GM12878 (cell line): ENCODE measurements around the gene SPATA12. TPM values are rescaled to one million over a fixed set of nuclear protein-coding genes. Genes with fewer than 3 reads are reported as not detected.
A peak's percentile ranks its signal among the peaks of the same experiment; 100 is the strongest.

Experiments
- ATAC-seq: fragments of 200-7000 bp; cut with Tn5 transposase; 3 replicates; pipeline ENCODE4 v1.9.1; 2020; ENCODE audit warnings: mild to moderate bottlenecking, moderate library complexity
- BruUV-seq: library from RNA; stranded (reverse); fragments of 400-500 nt; replicated peaks from 2 replicates; lab custom pipeline; 2021; lab: Mats Ljungman, UMichigan
- CTCF ChIA-PET: fragments of 300-600 bp; sonication (Branson Sonifier 250); formaldehyde crosslinking; extraction: SDS; loops from one replicate; lab custom pipeline; 2021; ENCODE audit warnings: inconsistent platforms; lab: Yijun Ruan, JAX
- POLR2A ChIA-PET: fragments of 350-600 bp; formaldehyde crosslinking; extraction: SDS; loops from one replicate; lab custom pipeline; 2021; ENCODE audit warnings: inconsistent platforms; lab: Charles Lee
- RAD21 ChIA-PET: fragments of 300-600 bp; sonication (Branson Sonifier 250); formaldehyde crosslinking; loops from one replicate; lab custom pipeline; 2023; ENCODE audit warnings: antibody characterized with exemption; ENCODE audit not compliant: unreplicated experiment; lab: Charles Lee
- SMC1A ChIA-PET: fragments of 300-600 bp; sonication (Branson Sonifier 250); formaldehyde crosslinking; loops from one replicate; lab custom pipeline; 2023; ENCODE audit not compliant: unreplicated experiment, uncharacterized antibody; lab: Charles Lee
- DNase-seq: peaks from one replicate; pipeline ENCODE4 v3.0.0-alpha.2; 2011; ENCODE audit warnings: low read depth, low spot score
- FAIRE-seq: peaks from 3 replicates; lab custom pipeline; 2011; peaks lifted over from hg19 to GRCh38; lab: Jason Lieb, UNC
- H2AFZ ChIP-seq: 2 replicates; pipeline ENCODE4 v1.6.0; 2011; ENCODE audit warnings: low read depth, low read length, control low read depth; ENCODE audit not compliant: control insufficient read depth
- H3K27ac ChIP-seq: 2 replicates; pipeline ENCODE4 v1.5.1; 2011; ENCODE audit warnings: control low read depth; ENCODE audit not compliant: control insufficient read depth, insufficient read depth
- H3K27me3 ChIP-seq, 2 experiments: replicated peaks in 1 of 2; 2 replicates each; pipeline versions ENCODE4 v1.6.0 to v1.6.1; 2011; ENCODE audit warnings: low read length in 1 of 2; ENCODE audit not compliant: control insufficient read depth in 2 of 2, insufficient read depth in 2 of 2
- H3K36me3 ChIP-seq, 2 experiments: 2 replicates each; pipeline ENCODE4 v1.5.1; 2011; ENCODE audit warnings: low read length in 1 of 2; ENCODE audit not compliant: control insufficient read depth in 2 of 2, insufficient read depth in 2 of 2
- H3K4me1 ChIP-seq: 2 replicates; pipeline ENCODE4 v1.6.1; 2011; ENCODE audit warnings: mild to moderate bottlenecking, low read length, moderate library complexity, mixed read lengths; ENCODE audit not compliant: control insufficient read depth, insufficient read depth
- H3K4me2 ChIP-seq: 2 replicates; pipeline ENCODE4 v1.6.0; 2011; ENCODE audit warnings: control low read depth; ENCODE audit not compliant: control insufficient read depth, insufficient read depth
- H3K4me3 ChIP-seq: fragments of 200-600 bp; sonication (generic); 2 replicates; pipeline ENCODE4 v1.5.1; 2016
- H3K79me2 ChIP-seq: 2 replicates; pipeline ENCODE4 v1.6.0; 2011; ENCODE audit warnings: low read length; ENCODE audit not compliant: control insufficient read depth, insufficient read depth
- H3K9ac ChIP-seq: 2 replicates; pipeline ENCODE4 v1.8.0; 2011; ENCODE audit warnings: low read length, control low read depth, mixed read lengths; ENCODE audit not compliant: control insufficient read depth, insufficient read depth
- H3K9me3 ChIP-seq: replicated peaks from 3 replicates; pipeline ENCODE4 v1.5.1; 2011; ENCODE audit warnings: mild to moderate bottlenecking, low read length; ENCODE audit not compliant: control insufficient read depth, insufficient read depth
- H4K20me1 ChIP-seq: 2 replicates; pipeline ENCODE4 v1.6.0; 2011; ENCODE audit not compliant: control insufficient read depth, insufficient read depth
- BHLHE40 ChIP-seq, 2 experiments: fragments of 450-650 bp in 1 of 2; IDR thresholded peaks; 2 replicates each; pipeline ENCODE4 v1.6.1; 2011 to 2017; ENCODE audit warnings: low read depth in 2 of 2, borderline replicate concordance in 1 of 2, improper control_type of control experiment in 1 of 2, low read length in 1 of 2, mild to moderate bottlenecking in 1 of 2
- E2F4 ChIP-seq: IDR thresholded peaks from 2 replicates; pipeline ENCODE4 v1.6.1; 2012; ENCODE audit warnings: low read depth, low read length, improper control_type of control experiment
- KLF5 ChIP-seq: fragments of 450-650 bp; IDR thresholded peaks from 2 replicates; pipeline ENCODE4 v1.6.1; 2014; ENCODE audit warnings: mild to moderate bottlenecking; ENCODE audit not compliant: partially characterized antibody
- WGBS: methylation state at CpG from one replicate; pipeline ENCODE4 v1.1.6; 2016; ENCODE audit warnings: low lambda C conversion rate; ENCODE audit not compliant: insufficient replicate concordance, insufficient coverage; ENCODE audit errors: missing lambda C conversion rate; 5-methylcytosine and 5-hydroxymethylcytosine counted together
- in situ Hi-C: fragments of 300-500 bp; cut with MboI; formaldehyde crosslinking; loops from 9 replicates; pipeline ENCODE4 v1.14.3; 2018; ENCODE audit warnings: mixed read lengths
- intact Hi-C: fragments of 100-400 bp; cut with micrococcal nuclease; formaldehyde crosslinking; loops from one replicate; pipeline ENCODE4 v1.14.2; 2022; ENCODE audit not compliant: unreplicated experiment
- polyA plus RNA-seq, 11 experiments: library from polyadenylated mRNA; depleted of rRNA in 4 of 11; unstranded in 6 of 11; stranded (reverse) in 5 of 11; fragments of >200 nt; fragmentation: Nextera tagmentation in 4 of 11; fragmentation: Illumina TruSeq in 1 of 11; extraction: Ambion mirVana in 4 of 11; extraction: Trizol in 1 of 11; gene quantifications; 1 replicate in 1 of 11; 2 replicates in 10 of 11; pipeline versions ENCODE4 v1.2.1 to v1.2.3, GENCODE V29; 2011 to 2016; ENCODE audit warnings: inconsistent platforms in 2 of 11, missing spikeins in 2 of 11, low read depth in 1 of 11
- total RNA-seq, 4 experiments: library from RNA; depleted of rRNA in 3 of 4; stranded (reverse); fragments of >200 nt in 3 of 4; fragmentation: Illumina TruSeq in 1 of 4; extraction: Trizol in 1 of 4; gene quantifications; 2 replicates each; pipeline versions ENCODE4 v1.2.1 to v1.2.3, GENCODE V29; 2013 to 2021

SPATA12 gene
- total and polyA plus RNA-seq, 10 of the 15 experiments (the other 5 are each of a cell fraction or from before 2014, with no cell fraction given), result 0.03 to 0.69 (median 0.37) TPM

- ChIA-PET POLR2A (no interaction called here), SMC1A (interaction anchor here (1.0 kb wide), 1 partner anchor 8 kb away, joined by 3 read pairs; no protein-coding TSS in a partner anchor), RAD21 (no interaction called here), CTCF (interaction anchor here (1.1 to 3.9 kb wide), 2 partner anchors 83 to 84 kb away, joined by 3 to 22 read pairs; no protein-coding TSS in a partner anchor)
- intact Hi-C loops, result loop anchor here (5.0 to 10.0 kb wide), 2 partner anchors 82 to 275 kb away; partner anchors contain the start of gene ARHGEF3
- DNase-seq (no peak), ATAC-seq (no peak), FAIRE-seq (no peak)
- no peaks in the 10 kb centered on the region for H3K79me2 ChIP-seq
- H3K27ac ChIP-seq, result no peak overlapping the region
- in situ Hi-C loops, result no loop called here
- no peaks in the 10 kb centered on the region for H3K4me1 ChIP-seq
- no peak overlapping the region for H3K4me3 ChIP-seq
- no peak overlapping the region for H2AFZ ChIP-seq
- no peaks in the 10 kb centered on the region; the same call in 1 of the 2 replicates for H4K20me1 ChIP-seq
- H3K9me3 ChIP-seq, result no peaks in the 10 kb centered on the region
- H3K36me3 ChIP-seq, result no peaks in the 10 kb centered on the region
- H3K4me2 ChIP-seq, result peak overlapping the region; percentile 43
- 42% methylated on average over 16 of the region's 25 CpGs for whole genome bisulfite sequencing
- H3K27me3 ChIP-seq, result peaks cover 3 to 16% of the 10 kb centered on the region in 2 experiments
- H3K9ac ChIP-seq, result no peak overlapping the region
- no TSS peak for BruUV-seq
- TF ChIP-seq BHLHE40 (IDR thresholded peaks at IDR 0.05; ENCODE audit: borderline replicate concordance in 1 of 2, low read depth in 2 of 2, low read length in 1 of 2), result peak in 1 of 2 experiments; percentile 18; a peak in 1 of 4 replicates
- no peak for TF ChIP-seq E2F4
Measured at GRCh38 chr3:57079474-57079831, 19.0 kb downstream of the SPATA12 start.

GRCh38 chr3:57080171-57080570, 19.7 kb downstream of the SPATA12 start:
- Histone ChIP-seq H3K4me1 (no peaks in the 10 kb centered on the region), H3K27ac (no peak overlapping the region), H4K20me1 (no peaks in the 10 kb centered on the region; the same call in 1 of the 2 replicates), H3K4me2 (no peak overlapping the region), H3K4me3 (no peak overlapping the region), H3K36me3 (no peaks in the 10 kb centered on the region), H3K79me2 (no peaks in the 10 kb centered on the region), H3K27me3 (peaks cover 3 to 16% of the 10 kb centered on the region in 2 experiments), H2AFZ (no peak overlapping the region), H3K9me3 (no peaks in the 10 kb centered on the region), H3K9ac (no peak overlapping the region)
- FAIRE-seq (no peak), ATAC-seq (no peak), DNase-seq (no peak)
- in situ Hi-C loops (no loop called here), intact Hi-C loops (no loop called here)
- ChIA-PET POLR2A (no interaction called here), SMC1A (no interaction called here), RAD21 (no interaction called here), CTCF (interaction anchor here (1.1 to 1.5 kb wide), 2 partner anchors 9 to 85 kb away, joined by 3 read pairs; no protein-coding TSS in a partner anchor)
- TF ChIP-seq KLF5, result no peak
- WGBS, result 76% methylated on average over 4 of the region's 4 CpGs
- no TSS peak for BruUV-seq
